AG09319 (cell line): ENCODE measurements around the gene LRFN5.

Experiments used
- DNase-seq: peaks from one replicate; pipeline ENCODE4 v3.0.0-alpha.2; 2010; ENCODE audit warnings: low read depth; ENCODE audit errors: extremely low read depth
- TF ChIP-seq, protein P1 (sequence below): IDR thresholded peaks from 2 replicates; pipeline ENCODE4 v1.5.1; 2011; ENCODE audit warnings: low read depth, mild to moderate bottlenecking, inconsistent platforms, low read length, moderate library complexity

The LRFN5 gene

DNA sequence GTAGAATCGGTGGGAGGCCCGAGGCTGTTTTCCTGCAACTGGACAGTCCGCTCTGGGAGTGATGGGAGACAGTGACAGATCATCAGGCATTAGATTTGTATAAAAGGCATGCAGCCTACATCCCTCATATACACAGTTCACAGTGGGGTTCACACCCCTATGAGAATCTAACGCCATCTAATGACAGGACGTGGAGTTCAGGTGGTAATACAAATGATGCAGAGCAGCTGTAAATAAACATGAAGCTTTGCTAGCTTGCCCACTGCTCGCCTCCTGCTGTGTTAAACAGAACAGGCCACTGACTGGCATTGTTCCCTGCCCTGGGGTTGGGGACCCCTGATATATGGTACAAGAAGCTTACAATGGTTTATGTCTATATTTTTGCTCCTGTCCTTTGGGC, 179.0 kb downstream of the LRFN5 start:
- TF ChIP-seq, protein P1, sequence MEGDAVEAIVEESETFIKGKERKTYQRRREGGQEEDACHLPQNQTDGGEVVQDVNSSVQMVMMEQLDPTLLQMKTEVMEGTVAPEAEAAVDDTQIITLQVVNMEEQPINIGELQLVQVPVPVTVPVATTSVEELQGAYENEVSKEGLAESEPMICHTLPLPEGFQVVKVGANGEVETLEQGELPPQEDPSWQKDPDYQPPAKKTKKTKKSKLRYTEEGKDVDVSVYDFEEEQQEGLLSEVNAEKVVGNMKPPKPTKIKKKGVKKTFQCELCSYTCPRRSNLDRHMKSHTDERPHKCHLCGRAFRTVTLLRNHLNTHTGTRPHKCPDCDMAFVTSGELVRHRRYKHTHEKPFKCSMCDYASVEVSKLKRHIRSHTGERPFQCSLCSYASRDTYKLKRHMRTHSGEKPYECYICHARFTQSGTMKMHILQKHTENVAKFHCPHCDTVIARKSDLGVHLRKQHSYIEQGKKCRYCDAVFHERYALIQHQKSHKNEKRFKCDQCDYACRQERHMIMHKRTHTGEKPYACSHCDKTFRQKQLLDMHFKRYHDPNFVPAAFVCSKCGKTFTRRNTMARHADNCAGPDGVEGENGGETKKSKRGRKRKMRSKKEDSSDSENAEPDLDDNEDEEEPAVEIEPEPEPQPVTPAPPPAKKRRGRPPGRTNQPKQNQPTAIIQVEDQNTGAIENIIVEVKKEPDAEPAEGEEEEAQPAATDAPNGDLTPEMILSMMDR = no peak
- DNase-seq = no peak

DNA sequence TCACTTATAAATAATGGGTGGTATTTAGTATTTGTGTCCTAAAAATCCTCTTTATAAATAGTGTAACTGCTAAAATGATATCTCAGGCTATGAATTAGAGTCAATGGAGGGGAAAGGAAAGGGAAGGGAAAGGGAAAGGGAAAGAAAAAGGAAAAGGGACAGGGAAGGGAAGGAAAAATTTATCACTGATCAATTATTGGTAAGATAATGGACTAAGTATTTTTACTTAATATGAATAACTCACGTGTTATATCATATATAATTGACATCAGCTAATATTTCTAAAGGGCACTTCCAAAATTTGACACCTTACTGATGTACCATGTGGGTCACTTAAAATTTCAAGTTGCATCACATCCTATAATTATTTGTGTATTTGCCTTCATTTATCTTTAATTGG, 193.1 kb downstream of the LRFN5 start:
- DNase-seq = no peak
- TF ChIP-seq, protein P1 = no peak

DNA sequence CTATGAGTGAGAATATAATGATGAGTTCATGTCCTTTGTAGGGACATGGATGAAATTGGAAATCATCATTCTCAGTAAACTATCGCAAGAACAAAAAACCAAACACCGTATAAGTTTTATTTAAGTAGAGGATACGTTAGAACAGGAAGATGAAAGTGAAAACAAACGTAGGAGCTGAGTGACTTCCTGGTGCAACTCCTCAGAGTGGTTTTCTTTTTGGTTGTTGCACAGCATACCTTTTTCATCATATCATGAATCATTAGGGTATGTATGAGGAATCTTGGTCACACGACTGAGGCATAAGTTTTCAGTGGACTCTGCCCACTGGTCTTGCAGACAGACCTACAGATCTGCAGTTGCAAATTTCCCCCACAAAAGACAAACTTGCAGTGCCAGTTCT, 199.0 kb downstream of the LRFN5 start:
- no peak for DNase-seq
- TF ChIP-seq, protein P1 = no peak

- TF ChIP-seq, protein P1 = no peak
- DNase-seq = no peak
Measured at GRCh38 chr14:41806366-41806975, 199.8 kb downstream of the LRFN5 start.

DNA sequence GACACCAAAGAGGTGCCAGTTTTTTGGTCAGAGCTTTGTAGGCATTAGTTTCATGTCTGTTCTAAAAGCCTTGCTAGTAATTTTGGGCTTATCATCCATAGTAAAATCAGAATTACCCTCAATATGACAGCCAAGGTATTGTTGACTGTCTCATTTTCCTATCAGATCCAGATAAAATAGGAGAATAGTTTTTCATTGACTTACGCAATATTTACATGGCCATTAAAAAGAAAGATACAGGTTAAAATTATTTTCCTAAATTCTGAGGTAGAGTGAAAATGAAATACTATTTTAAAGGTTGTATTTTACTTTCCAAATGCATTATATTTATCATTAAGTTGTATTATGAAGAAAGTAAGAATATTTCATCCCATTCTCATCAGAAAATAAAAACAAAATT, 203.7 kb downstream of the LRFN5 start:
- TF ChIP-seq, protein P1 = no peak
- DNase-seq = no peak

GRCh38 chr14:41817626-41818025, 210.9 kb downstream of the LRFN5 start:
- DNase-seq = no peak
- TF ChIP-seq, protein P1 = no peak

GRCh38 chr14:41824441-41824840, 217.8 kb downstream of the LRFN5 start:
- DNase-seq = no peak
- TF ChIP-seq, protein P1 = no peak
